ENCODE data around the gene SIL1. TPM values are rescaled to one million over a fixed set of nuclear protein-coding genes. Genes with fewer than 3 reads are reported as not detected.
A peak's percentile ranks its signal among the peaks of the same experiment; 100 is the strongest.
"Not testable (repeated sequence)": the region's sequence is repeated elsewhere in the genome, so short reads cannot be mapped to it uniquely, and the experiment has no call there.

Gene SIL1
- total RNA-seq, 1 donor from 2014 or later = 46.2 TPM

GRCh38 chr5:139181322-139181730, 16.8 kb downstream of the SIL1 start:
- intact Hi-C loops (cut with DNase I) = no loop called here
- no peak for ATAC-seq
- no peak for DNase-seq (ENCODE audit: missing footprints)

- no peak for DNase-seq (ENCODE audit: missing footprints)
- intact Hi-C loops (cut with DNase I) = no loop called here
- no peak for ATAC-seq
Measured at GRCh38 chr5:139180850-139181249, 17.3 kb downstream of the SIL1 start.

DNA sequence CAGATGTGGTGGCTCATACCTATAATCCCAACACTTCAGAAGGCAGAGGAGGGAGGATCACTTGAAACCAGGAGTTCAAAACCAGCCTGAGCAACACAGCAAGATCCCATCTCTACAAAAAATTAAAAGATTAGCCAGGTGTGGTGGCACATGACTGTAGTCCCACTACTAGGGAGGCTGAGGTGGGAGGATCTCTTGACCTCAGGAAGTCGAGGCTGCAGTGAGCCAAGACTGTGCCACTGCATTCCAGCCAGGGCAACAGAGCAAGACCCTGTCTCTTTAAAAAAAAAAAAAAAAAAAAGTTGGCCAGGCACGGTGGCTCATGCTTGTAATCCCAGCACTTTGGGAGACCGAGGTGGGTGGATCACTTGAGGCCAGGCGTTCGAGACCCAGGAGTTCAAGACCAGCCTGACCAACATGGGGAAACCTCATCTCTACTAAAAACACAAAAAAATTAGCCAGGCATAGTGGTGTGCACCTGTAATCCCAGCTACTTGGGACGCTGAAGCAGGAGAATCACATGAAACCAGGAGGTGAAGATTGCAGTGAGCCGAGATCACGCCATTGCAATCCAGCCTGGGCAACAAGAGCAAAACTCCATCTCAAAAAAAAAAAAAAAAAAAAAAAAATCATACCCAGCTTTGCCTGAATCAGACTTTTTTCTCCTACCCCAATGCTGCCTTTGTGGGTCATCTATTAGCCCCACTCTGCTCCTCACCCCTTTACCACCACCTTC, 18.2 kb downstream of the SIL1 start:
- ATAC-seq = not testable (repeated sequence)
- intact Hi-C loops (cut with DNase I) = loop anchor here (5.0 kb wide), 1 partner anchor 38 kb away; no protein-coding TSS in a partner anchor

GRCh38 chr5:139178935-139179334, 19.2 kb downstream of the SIL1 start:
- peak; percentile 15 for ATAC-seq
- intact Hi-C loops (cut with DNase I) = loop anchor here (5.0 kb wide), 1 partner anchor 37 kb away; no protein-coding TSS in a partner anchor
- no peak for DNase-seq (ENCODE audit: missing footprints)

More for the DNA sequence above, 18.2 kb downstream of the SIL1 start:
- not testable (repeated sequence) for DNase-seq (ENCODE audit: missing footprints)

- DNase-seq (ENCODE audit: missing footprints) = no peak
- intact Hi-C loops (cut with DNase I) = loop anchor here (5.0 kb wide), 1 partner anchor 36 kb away; no protein-coding TSS in a partner anchor
- no peak for ATAC-seq
Measured at GRCh38 chr5:139178589-139178917, 19.6 kb downstream of the SIL1 start.

- intact Hi-C loops (cut with DNase I) = loop anchor here (2.0 to 5.0 kb wide), 2 partner anchors 27 to 36 kb away; no protein-coding TSS in a partner anchor
- ATAC-seq (peak; percentile 94), DNase-seq (ENCODE audit: missing footprints) (peak; percentile 72)
Measured at GRCh38 chr5:139177809-139178588, 20.2 kb downstream of the SIL1 start.

DNA sequence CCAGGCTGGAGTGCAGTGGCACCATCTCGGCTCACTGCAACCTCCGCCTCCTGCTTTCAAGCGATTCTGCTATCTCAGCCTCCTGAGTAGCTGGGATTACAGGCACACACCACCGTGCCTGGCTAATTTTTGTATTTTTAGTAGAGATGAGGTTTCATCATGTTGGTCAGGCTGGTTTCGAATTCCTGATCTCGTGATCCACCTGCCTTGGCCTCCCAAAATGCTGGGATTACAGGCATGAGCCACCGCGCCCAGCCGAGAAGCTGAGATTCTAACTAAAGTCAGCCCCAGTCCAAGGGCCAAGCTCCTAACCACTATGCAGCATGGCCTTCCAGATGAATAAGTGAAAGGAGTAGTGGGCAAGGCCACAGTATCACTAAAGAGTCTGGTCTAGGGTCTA, 20.9 kb downstream of the SIL1 start:
- ATAC-seq; DNase-seq (ENCODE audit: missing footprints): not testable (repeated sequence)
- intact Hi-C loops (cut with DNase I) = loop anchor here (2.0 to 5.0 kb wide), 2 partner anchors 26 to 35 kb away; no protein-coding TSS in a partner anchor

DNA sequence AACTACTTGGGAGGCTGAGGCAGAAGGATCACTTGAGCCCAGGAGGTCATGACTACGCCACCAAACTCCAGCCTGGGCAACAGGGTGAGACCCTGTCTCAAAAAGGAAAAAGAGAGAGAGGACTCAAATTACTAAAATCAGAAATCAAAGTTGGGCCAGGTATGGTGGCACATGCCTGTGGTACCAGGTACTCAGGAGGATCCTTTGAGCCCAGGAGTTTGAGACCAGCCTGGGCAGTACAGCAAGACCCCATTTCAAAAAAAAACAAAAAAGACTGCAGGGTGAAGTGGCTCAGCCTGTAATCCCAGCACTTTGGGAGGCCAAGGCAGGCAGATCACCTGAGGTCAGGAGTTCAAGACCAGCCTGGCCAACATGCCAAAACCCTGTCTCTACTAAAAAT, 23.8 kb downstream of the SIL1 start:
- intact Hi-C loops (cut with DNase I); ATAC-seq; DNase-seq (ENCODE audit: missing footprints): not testable (repeated sequence)

DNA sequence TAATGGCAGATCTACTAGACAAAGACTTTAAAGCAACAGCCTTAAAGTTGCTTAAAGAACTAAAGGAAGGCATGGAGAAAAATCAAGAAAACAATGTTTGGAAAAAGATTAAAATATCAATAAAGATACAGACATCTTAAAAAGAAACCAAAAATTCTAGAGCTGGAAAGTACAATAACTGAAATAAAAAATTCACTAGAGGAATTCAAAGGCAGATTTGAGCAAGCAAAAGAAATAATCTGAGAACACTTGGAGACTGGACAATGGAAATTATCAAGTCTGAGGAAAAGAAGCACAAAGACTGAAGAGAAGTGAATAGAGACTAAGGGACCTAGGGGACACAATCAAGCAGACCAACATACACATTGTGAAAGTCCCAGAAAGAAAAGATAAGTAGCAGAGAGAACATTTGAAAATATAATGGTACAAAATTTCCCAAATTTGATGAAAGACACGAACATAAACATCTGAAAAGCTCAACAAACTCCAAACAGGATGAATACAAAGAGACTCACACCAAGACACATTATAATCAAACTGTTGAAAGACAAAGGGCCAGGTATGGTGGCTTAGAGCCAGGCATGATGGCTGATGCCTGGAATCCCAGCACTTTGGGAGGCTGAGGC, 26.3 kb downstream of the SIL1 start:
- intact Hi-C loops (cut with DNase I) = no loop called here
- DNase-seq (ENCODE audit: missing footprints) = no peak
- no peak for ATAC-seq

GRCh38 chr5:139167952-139168720, 30.0 kb downstream of the SIL1 start:
- no peak for DNase-seq (ENCODE audit: missing footprints)
- no peak for ATAC-seq
- intact Hi-C loops (cut with DNase I) = no loop called here

GRCh38 chr5:139167533-139167932, 30.6 kb downstream of the SIL1 start:
- no peak for DNase-seq (ENCODE audit: missing footprints)

DNA sequence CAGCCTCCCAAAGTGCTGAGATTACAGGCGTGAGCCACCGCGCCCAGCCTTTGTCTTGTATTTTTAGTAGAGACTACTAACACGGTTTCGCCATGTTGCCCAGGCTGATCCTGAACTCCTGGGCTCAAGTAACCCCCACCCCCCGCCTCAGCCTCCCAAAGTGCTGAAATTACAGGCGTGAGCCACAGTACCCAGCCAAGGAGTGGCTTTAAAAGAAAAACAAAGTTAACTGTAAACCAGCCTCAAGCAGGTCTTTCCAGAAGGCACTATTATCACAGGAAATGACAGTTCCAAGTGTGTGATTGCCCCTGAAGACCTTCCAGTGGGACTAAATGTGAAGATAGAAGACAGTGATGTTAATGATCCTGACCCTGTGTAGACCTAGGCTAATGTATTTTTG, 31.1 kb downstream of the SIL1 start:
- no peak for ATAC-seq
- intact Hi-C loops (cut with DNase I) = no loop called here
- no peak for DNase-seq (ENCODE audit: missing footprints)

More at GRCh38 chr5:139167533-139167932, 30.6 kb downstream of the SIL1 start:
- ATAC-seq = no peak
- intact Hi-C loops (cut with DNase I) = no loop called here

DNA sequence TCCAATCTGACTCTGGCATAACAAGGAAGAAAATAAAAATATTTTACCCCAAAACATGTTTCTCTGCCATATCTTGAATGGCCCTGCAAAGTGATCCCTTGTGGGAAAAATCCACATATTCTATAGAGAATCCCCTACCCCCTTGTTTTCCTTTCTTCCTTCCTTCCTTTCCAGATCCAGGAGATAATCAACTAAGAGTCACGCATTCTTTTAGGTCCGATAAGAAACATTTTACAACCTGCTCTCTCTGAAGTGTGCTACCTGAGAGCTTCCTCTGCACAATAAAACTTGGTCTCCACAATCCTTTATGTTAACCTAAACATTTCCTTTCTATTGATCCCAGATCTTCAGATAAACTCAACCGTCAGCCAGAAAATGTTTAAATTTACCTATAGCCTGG, 33.3 kb downstream of the SIL1 start:
- intact Hi-C loops (cut with DNase I); DNase-seq (ENCODE audit: missing footprints); ATAC-seq: not testable (repeated sequence)

DNA sequence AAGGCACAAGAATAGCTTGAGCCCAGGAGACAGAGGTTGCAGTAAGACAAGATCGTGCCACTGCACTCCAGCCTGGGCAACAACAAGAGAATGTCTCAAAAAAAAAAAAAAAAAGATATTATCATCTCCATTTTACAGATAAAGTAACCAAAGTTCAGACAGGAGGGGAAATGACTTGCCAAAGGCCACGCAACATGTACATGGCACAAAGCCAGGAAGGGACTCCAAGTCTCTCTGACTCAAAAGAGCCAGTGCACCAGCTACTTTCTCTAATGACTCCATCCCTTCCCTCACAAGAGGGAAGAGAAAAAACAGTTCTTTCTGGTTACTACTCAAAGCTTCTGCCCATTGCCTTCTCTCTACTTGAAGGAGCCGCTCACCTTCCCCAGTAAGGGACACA, 34.1 kb downstream of the SIL1 start:
- ATAC-seq (no peak), DNase-seq (ENCODE audit: missing footprints) (no peak)
- intact Hi-C loops (cut with DNase I) = no loop called here

- ATAC-seq (no peak), DNase-seq (ENCODE audit: missing footprints) (no peak)
- intact Hi-C loops (cut with DNase I) = no loop called here
Measured at GRCh38 chr5:139162448-139162847, 35.7 kb downstream of the SIL1 start.

DNA sequence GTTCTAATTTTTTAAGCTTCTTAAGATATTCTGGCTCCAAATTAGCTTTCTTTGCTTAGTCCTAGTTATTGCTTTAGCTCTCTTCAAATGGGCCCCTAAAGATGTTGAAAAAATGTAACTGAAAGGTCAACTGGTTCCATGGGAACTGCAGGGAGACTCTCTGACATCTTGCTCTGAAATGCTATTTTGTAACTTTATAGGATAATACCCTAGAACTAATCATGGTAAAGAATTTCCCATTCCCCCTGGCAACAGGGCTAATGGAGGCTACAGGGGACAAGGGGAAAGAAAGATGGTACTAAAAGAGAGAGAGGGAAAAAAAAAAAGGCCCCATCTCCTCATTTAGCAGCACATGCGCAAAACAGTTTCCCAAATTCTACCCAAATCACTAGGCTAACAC, 39.4 kb downstream of the SIL1 start:
- DNase-seq (ENCODE audit: missing footprints) = no peak

DNA sequence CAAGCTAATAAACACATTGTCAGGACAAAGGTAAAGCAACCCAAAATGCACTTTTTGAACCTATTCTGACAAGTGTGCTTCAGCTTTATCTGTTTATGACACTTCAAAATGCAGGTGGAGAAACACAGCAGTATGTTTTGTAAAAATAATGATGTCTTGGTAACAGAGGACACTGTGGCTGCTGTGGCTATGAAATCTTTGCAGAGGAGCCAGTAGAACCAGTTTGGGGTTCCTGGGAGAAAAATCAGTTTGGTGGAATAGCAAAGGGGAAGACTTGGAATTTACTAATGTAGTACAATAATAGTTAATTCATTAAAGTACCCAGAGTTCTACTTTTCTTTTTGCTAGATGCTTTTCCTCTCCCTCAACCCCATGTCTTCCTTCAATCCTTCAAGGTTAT, 40.6 kb downstream of the SIL1 start:
- ATAC-seq (no peak), DNase-seq (ENCODE audit: missing footprints) (no peak)
- intact Hi-C loops (cut with DNase I) = no loop called here

More for the DNA sequence above, 39.4 kb downstream of the SIL1 start:
- intact Hi-C loops (cut with DNase I) = no loop called here
- no peak for ATAC-seq

GRCh38 chr5:139156814-139157213, 41.4 kb downstream of the SIL1 start:
- intact Hi-C loops (cut with DNase I) = no loop called here
- DNase-seq (ENCODE audit: missing footprints) (no peak), ATAC-seq (no peak)

GRCh38 chr5:139155333-139155732, 42.8 kb downstream of the SIL1 start:
- intact Hi-C loops (cut with DNase I) = no loop called here
- DNase-seq (ENCODE audit: missing footprints) = no peak

More at GRCh38 chr5:139155333-139155732, 42.8 kb downstream of the SIL1 start:
- ATAC-seq = no peak
